NCI-H1105 (cell line): ENCODE data around the gene NUDT14.

Source experiments
- DNase-seq: peaks from one replicate; lab custom pipeline; 2025; lab: John Stamatoyannopoulos, UW

The NUDT14 gene

DNA sequence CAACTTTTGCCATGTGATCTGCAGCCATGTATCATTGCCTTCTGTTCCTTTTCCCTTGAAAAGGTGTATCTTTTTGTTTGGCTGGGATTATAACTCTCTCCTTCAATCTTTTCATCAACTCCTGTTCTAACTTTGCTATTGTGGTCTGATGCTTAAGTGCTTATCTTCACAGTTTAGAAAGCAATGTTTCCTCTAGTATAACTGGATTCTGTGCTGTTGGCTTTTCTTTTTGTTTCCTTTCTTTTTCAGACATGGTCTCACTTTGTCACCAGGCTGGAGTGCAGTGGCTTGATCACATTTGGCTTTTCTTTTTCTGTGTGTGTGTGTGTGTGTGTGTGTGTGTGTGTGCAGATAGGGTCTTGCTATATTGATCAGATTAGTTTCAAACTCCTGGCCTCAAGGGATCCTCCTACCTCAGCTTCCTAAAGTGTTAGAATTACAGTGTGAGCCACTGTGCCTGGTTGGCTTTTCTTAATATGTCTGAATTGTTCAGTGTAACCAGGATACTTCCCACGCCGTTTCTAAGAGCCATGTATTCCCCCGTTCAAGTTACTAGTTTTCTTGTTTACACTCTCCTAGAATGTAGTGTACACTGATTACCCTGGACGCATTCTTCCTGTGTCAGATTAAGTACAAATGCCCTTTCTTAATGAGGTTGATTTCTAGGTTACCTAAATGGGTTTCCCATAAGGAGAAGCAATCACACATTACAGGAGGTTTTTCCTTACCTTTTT, 48.0 kb downstream of the NUDT14 start:
- no peak for DNase-seq

DNA sequence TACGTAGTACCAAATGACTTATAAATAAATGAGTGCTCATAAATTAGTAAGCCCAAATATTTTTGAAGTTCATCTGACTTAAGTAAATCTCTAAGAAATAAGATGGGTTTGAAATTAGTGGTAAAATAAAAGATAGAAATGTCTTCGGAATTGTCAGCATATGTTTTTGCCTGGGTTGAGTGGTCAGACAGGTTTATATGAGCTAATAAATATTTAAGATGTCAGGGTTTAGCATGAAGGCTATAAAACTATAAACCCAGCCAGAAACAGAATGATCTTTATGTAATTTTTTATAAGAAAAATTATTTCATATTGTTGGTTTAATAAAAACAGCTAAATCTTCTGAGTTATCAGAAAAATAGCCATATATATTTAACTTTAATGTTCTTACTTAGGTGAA, 49.9 kb downstream of the NUDT14 start:
- no peak for DNase-seq

DNA sequence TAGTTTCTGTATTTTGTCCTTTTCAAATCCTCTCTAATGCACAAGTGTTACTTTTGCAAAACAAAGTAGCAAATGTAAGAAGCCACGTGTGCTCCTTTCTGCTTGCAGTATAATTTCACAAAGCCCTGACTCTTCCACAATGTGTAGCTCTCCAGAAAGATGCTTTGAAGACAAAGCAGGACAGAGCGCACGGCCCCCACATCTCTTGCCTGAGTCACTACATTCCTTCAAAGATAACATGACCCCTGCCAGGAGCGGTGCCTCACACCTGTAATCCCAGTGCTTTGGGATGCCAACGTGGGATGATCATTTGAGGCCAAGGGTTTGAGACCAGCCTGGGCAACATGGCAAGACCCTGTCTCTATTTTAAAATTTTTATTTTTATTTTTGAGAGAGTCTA, 53.1 kb downstream of the NUDT14 start:
- no peak for DNase-seq

DNA sequence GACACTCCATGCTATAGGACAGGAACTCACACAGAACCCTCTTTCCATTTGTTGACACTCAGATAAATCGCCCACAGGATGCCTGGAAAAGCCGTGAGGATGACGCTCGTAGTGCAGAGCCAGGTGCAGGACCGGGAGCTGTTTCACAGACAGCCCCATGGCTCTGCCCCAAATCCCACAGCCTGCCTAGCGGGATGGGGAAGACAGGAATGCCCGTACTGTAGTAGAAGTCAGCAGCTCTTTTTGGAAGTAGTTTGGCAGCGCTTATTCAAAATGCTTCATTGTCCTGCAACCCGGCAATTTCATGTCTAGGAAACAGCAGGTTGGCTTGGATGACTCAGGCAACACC, 54.2 kb downstream of the NUDT14 start:
- no peak for DNase-seq

DNA sequence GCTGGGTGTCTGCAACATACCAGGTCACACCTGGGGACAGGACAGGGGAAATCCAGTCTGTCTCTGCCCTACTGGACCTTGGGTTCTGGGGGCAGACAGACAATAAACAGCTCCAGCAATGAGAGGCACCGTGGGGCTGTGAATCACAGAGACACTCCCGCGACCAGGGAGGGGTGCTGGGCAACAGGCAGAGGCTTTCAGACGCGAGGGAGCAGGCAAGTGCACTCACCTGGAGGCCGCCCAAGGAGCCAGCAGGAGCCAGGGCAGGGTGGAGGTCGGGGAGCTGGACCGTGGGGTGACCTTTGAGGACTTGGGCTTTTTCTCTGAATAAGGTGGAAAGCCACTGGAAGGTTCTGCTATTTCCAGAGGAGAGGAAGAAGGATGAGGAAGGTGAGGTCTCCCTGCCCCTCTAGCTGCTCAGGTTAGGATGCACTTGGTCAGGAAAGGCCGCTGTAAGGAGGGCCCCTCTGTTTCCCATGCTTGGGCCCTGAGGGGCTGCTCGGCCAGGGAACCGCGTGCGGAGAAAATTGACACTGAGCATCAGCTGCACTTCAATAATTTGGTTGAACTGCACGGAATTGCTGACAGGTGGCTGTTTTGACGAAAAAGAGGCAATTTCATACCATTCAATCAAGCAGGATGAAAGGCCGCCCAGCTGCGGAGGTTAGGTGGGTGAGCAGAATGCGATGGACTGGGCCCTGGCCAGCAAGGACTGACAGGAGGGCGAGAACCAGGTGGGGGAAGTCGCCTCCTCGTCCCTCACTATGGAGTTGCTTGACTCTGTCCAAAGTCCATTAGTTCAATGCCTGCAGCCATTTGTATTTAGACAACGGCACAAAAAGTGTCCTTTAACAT, 54.8 kb downstream of the NUDT14 start:
- no peak for DNase-seq

DNA sequence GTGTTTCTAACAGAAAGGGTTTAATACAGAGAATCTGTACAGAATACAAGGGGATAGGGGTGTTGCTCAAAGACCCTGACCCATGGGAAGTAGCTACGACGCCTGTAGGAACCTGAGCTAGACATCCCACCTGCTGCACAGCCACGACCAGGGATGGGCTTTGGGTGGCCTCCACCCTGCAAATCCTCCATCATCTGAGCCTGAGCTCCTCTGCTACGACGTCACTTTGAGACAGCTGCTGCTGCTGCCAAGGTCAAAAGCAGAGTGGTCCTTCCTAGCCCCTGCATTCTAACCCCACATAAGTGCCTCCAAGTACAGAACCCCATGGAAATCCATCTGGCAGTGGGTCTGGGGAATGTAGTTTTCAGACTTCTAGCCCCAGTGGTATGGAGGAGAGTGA, 56.3 kb downstream of the NUDT14 start:
- DNase-seq = no peak

DNA sequence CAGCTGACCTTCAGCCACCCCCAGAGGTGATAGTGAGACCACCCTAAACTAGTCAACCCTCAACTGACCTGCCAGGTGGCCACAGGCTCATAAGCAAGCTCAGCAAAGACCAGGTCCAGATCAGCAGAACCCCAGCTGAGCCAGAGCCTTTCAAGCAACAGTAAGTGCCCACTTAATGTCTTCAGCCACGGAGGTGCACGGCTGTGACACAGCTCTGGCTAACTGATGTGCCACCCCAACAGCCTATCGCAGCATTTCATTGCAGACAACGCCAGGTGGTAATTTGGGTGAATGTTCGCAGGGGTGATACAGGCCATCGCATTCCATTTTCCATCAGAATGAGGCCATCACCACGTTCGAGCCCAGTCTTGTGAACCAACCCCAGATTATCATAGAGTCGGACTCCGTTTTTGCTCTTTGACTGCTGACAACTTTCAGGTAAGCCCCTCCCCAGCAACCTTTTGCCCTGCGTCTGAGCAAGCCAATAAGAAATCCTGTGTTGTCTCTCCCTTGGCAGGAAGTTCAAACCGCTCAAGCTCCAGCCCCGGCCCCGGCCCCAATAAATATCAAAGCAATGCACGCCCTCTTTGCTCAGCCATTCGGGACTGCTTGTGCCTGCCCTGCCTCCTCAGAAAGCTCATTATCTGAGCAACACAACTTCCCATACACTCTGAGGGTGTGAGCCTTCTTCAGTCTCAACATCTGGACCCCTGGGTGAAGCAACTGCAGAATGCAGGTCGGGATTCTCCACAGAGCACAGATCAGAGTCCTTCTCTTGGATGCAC, 56.9 kb downstream of the NUDT14 start:
- no peak for DNase-seq

DNA sequence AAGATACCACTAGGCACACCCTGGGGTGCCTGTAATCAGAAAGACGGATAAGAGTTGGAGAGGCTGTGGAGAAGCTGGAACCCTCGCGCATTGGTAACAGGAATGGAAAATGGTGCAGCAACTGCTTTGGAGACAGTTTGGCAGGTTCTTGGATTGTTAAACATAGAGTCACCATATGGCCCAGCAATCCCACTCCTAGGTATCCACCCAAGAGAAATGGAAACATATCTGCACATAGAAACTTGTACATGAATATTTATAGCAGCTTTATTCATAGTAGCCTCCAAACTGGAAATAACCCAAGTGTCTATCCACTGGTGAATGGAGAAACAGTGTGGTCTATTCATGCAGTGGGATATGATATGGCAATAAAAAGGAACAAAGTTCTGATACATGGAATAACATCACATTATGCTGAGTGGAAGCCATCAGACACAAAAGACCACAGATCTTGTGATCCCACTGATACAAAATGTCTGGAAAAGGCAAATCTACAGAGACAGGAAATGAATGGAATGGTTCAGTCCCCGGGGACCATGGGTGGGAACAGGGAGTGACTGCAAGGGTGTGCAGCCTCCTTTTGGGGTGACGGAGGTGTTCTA, 57.9 kb downstream of the NUDT14 start:
- no peak for DNase-seq
